IMR-90 (cell line): Measurements from ENCODE around the gene CTSH. TPM values are rescaled to one million over a fixed set of nuclear protein-coding genes. Genes with fewer than 3 reads are reported as not detected.

ENCODE experiments used
- ATAC-seq: fragments of 200-7000 bp; cut with Tn5 transposase; 2 replicates; pipeline ENCODE4 v1.9.1; 2020; ENCODE audit warnings: low read depth, mild to moderate bottlenecking, moderate library complexity
- BruUV-seq: library from RNA; stranded (reverse); fragments of 400-500 nt; replicated peaks from 2 replicates; lab custom pipeline; 2021; lab: Mats Ljungman, UMichigan
- CTCF ChIA-PET: fragments of 300-600 bp; formaldehyde crosslinking; extraction: SDS; loops from one replicate; lab custom pipeline; 2021; ENCODE audit warnings: antibody characterized with exemption; lab: Yijun Ruan, JAX
- POLR2A ChIA-PET: fragments of 300-600 bp; sonication (Branson Sonifier 250); formaldehyde crosslinking; loops from one replicate; lab custom pipeline; 2022; ENCODE audit warnings: antibody characterized with exemption; ENCODE audit not compliant: unreplicated experiment; lab: Charles Lee
- DNase-seq: peaks from one replicate; pipeline ENCODE4 v3.0.0; 2013
- H2AFZ ChIP-seq: replicated peaks from 2 replicates; pipeline ENCODE3; 2013; ENCODE audit warnings: low read length, mild to moderate bottlenecking; ENCODE audit not compliant: poor library complexity
- H2AK5ac ChIP-seq: 2 replicates; pipeline ENCODE4 v1.6.1; 2013; ENCODE audit warnings: low read depth, low read length, inconsistent platforms
- H2AK9ac ChIP-seq: replicated peaks from 2 replicates; pipeline ENCODE3; 2013; ENCODE audit warnings: mild to moderate bottlenecking, low read depth, low read length, moderate library complexity; ENCODE audit not compliant: poor library complexity
- H2BK120ac ChIP-seq: 2 replicates; pipeline ENCODE4 v1.6.1; 2013; ENCODE audit warnings: low read depth, low read length, inconsistent platforms
- H2BK15ac ChIP-seq: 3 replicates; pipeline ENCODE4 v1.6.1; 2013; ENCODE audit warnings: low read depth, low read length, inconsistent platforms
- H2BK20ac ChIP-seq: 2 replicates; pipeline ENCODE4 v1.6.1; 2013; ENCODE audit warnings: low read depth, mild to moderate bottlenecking, inconsistent platforms, low read length, moderate library complexity
- H2BK5ac ChIP-seq: 2 replicates; pipeline ENCODE4 v1.6.1; 2013; ENCODE audit warnings: mild to moderate bottlenecking, low read depth, low read length, inconsistent platforms; ENCODE audit not compliant: poor library complexity, severe bottlenecking
- H3K14ac ChIP-seq: replicated peaks from 2 replicates; pipeline ENCODE4 v1.6.1; 2013; ENCODE audit warnings: low read depth, low read length, inconsistent platforms
- H3K18ac ChIP-seq: 2 replicates; pipeline ENCODE4 v1.6.1; 2013; ENCODE audit warnings: low read depth, low read length, control low read depth
- H3K23ac ChIP-seq: 2 replicates; pipeline ENCODE4 v1.6.1; 2013; ENCODE audit warnings: low read depth, low read length, inconsistent platforms
- H3K27ac ChIP-seq: 2 replicates; pipeline ENCODE4 v1.5.1; 2013; ENCODE audit warnings: mild to moderate bottlenecking, control low read depth, low read length; ENCODE audit not compliant: insufficient read depth
- H3K27me3 ChIP-seq: 2 replicates; pipeline ENCODE4 v1.6.1; 2013; ENCODE audit warnings: low read length; ENCODE audit not compliant: control insufficient read depth, insufficient read depth
- H3K36me3 ChIP-seq: 2 replicates; pipeline ENCODE4 v1.6.1; 2013; ENCODE audit warnings: low read length, mixed read lengths; ENCODE audit not compliant: control insufficient read depth, insufficient read depth
- H3K4ac ChIP-seq: 2 replicates; pipeline ENCODE4 v1.6.1; 2013; ENCODE audit warnings: low read depth, low read length, inconsistent platforms
- H3K4me1 ChIP-seq: 2 replicates; pipeline ENCODE4 v1.6.1; 2013; ENCODE audit warnings: low read length, mixed read lengths; ENCODE audit not compliant: control insufficient read depth, insufficient read depth
- H3K4me2 ChIP-seq: 2 replicates; pipeline ENCODE4 v1.6.1; 2013; ENCODE audit warnings: low read depth, mild to moderate bottlenecking, control low read depth, low read length, moderate library complexity
- H3K4me3 ChIP-seq: 2 replicates; pipeline ENCODE4 v1.5.1; 2013; ENCODE audit warnings: low read depth, mild to moderate bottlenecking, control low read depth, low read length, moderate library complexity; ENCODE audit not compliant: insufficient read depth
- H3K56ac ChIP-seq: 2 replicates; pipeline ENCODE4 v1.6.1; 2013; ENCODE audit warnings: low read length, inconsistent platforms; ENCODE audit not compliant: insufficient read depth; ENCODE audit errors: extremely low read depth
- H3K79me1 ChIP-seq, 2 experiments: 2 replicates each; pipeline ENCODE4 v1.6.1; 2013; ENCODE audit warnings: low read length in 2 of 2, inconsistent platforms in 1 of 2, low read depth in 1 of 2
- H3K9ac ChIP-seq: 2 replicates; pipeline ENCODE4 v1.6.1; 2013; ENCODE audit warnings: low read depth, low read length, control low read depth
- H3K9me1 ChIP-seq: 2 replicates; pipeline ENCODE4 v1.6.1; 2013; ENCODE audit warnings: low read length, inconsistent platforms; ENCODE audit not compliant: insufficient read depth
- H3K9me3 ChIP-seq: 2 replicates; pipeline ENCODE4 v1.6.1; 2013; ENCODE audit warnings: low read length; ENCODE audit not compliant: control insufficient read depth, insufficient read depth
- H4K20me1 ChIP-seq: 2 replicates; pipeline ENCODE4 v1.6.1; 2013; ENCODE audit warnings: low read length, inconsistent platforms; ENCODE audit not compliant: insufficient read depth
- H4K5ac ChIP-seq: 2 replicates; pipeline ENCODE4 v1.6.1; 2013; ENCODE audit warnings: mild to moderate bottlenecking, low read depth, low read length, control low read depth
- H4K8ac ChIP-seq, 2 experiments: 2 replicates each; pipeline ENCODE4 v1.6.1; 2013; ENCODE audit warnings: low read depth in 2 of 2, low read length in 2 of 2, control low read depth in 1 of 2, inconsistent platforms in 1 of 2
- H4K91ac ChIP-seq: 2 replicates; pipeline ENCODE4 v1.6.1; 2013; ENCODE audit warnings: low read depth, low read length, inconsistent platforms; ENCODE audit not compliant: insufficient read depth
- FOS ChIP-seq: fragments of 150-350 bp; IDR thresholded peaks from 2 replicates; pipeline ENCODE4 v1.6.1; 2016; ENCODE audit warnings: low read depth, low read length
- WGBS, 2 experiments: methylation state at CpG; one replicate each; pipeline versions ENCODE4 v1.1.5 to v1.1.7; 2013; ENCODE audit warnings: missing lambda C conversion rate in 2 of 2; ENCODE audit not compliant: insufficient read length in 1 of 2; ENCODE audit errors: extremely low coverage in 2 of 2; 5-methylcytosine and 5-hydroxymethylcytosine counted together
- dilution Hi-C: fragments of 300-500 bp; cut with HindIII; formaldehyde crosslinking; loops from one replicate; pipeline ENCODE4 v1.14.3; 2018; ENCODE audit warnings: low sequenced_read_pairs; ENCODE audit not compliant: unreplicated experiment
- in situ Hi-C: fragments of 300-500 bp; cut with MboI; formaldehyde crosslinking; loops from 3 replicates; pipeline ENCODE4 v1.14.3; 2019; ENCODE audit warnings: low sequenced_read_pairs, inconsistent platforms, mixed read lengths
- intact Hi-C: fragments of 100-400 bp; cut with micrococcal nuclease; formaldehyde crosslinking; loops from 2 replicates; pipeline ENCODE4 v1.10.0; 2022
- polyA plus RNA-seq, 3 experiments: library from polyadenylated mRNA; depleted of rRNA; stranded (reverse); fragments of >200 nt; gene quantifications; 2 replicates each; pipeline ENCODE4 v1.2.3, GENCODE V29; 2012; ENCODE audit warnings: low replicate concordance in 1 of 3
- total RNA-seq: library from RNA; depleted of rRNA; stranded (reverse); fragments of >200 nt; gene quantifications from 2 replicates; pipeline ENCODE4 v1.2.3, GENCODE V29; 2012

CTSH gene
- total and polyA plus RNA-seq, 2 of the 4 experiments (the other 2 are of a cell fraction), result 11.7 to 13.9 TPM

GRCh38 chr15:78881681-78882080, 63.2 kb downstream of the CTSH start:
- Histone ChIP-seq H3K4me2 (no peak overlapping the region), H3K27me3 (no peaks in the 10 kb centered on the region), H3K9me3 (no peaks in the 10 kb centered on the region), H3K18ac (no peak overlapping the region), H3K14ac (no peak overlapping the region), H3K79me1 (peaks cover 3 to 20% of the 10 kb centered on the region in 2 experiments; a peak in 3 of 4 replicates), H2BK15ac (no peak overlapping the region), H2BK5ac (peak overlapping the region; percentile 65), H3K9me1 (peaks cover 3% of the 10 kb centered on the region; the same call in 1 of the 2 replicates), H2AK5ac (no peak overlapping the region), H4K5ac (no peak overlapping the region), H4K91ac (no peak overlapping the region), H3K36me3 (peaks cover 31% of the 10 kb centered on the region), H3K23ac (peak overlapping the region; percentile 35; the same call in 1 of the 2 replicates), H2AFZ (no peak overlapping the region), H4K20me1 (peaks cover 97% of the 10 kb centered on the region), H2BK20ac (no peak overlapping the region), H3K9ac (no peak overlapping the region; the same call in 1 of the 2 replicates), H2BK120ac (no peak overlapping the region), H4K8ac (no peak overlapping the region), H3K4ac (no peak overlapping the region), H3K56ac (no peak overlapping the region), H3K4me3 (no peak overlapping the region), H3K4me1 (peaks cover 15% of the 10 kb centered on the region), H2AK9ac (no peak overlapping the region), H3K27ac (no peak overlapping the region; the same call in 1 of the 2 replicates)
- ATAC-seq, result no peak
- intact Hi-C loops (loop anchor here (10.0 kb wide), 1 partner anchor 267 kb away; no protein-coding TSS in a partner anchor), dilution Hi-C loops (no loop called here), in situ Hi-C loops (no loop called here)
- TF ChIP-seq FOS, result no peak
- DNase-seq, result no peak
- WGBS, 2 experiments, result no CpG with 5 or more reads among the region's 1 CpG
- POLR2A ChIA-PET, result no interaction called here
- BruUV-seq, result no TSS peak
- CTCF ChIA-PET, result no interaction called here
